Endothelial cell (in vitro differentiated cells): Measurements from ENCODE around the gene CNNM2. TPM values are rescaled to one million over a fixed set of nuclear protein-coding genes. Genes with fewer than 3 reads are reported as not detected.

Experiments used
- DNase-seq: peaks from one replicate; pipeline ENCODE4 v3.0.0; 2021; ENCODE audit warnings: low spot score
- H3K27ac Mint-ChIP-seq: one replicate; pipeline ENCODE4 v1.8.0; 2021; ENCODE audit warnings: mixed read lengths, inconsistent platforms; ENCODE audit not compliant: unreplicated experiment
- H3K27me3 Mint-ChIP-seq: one replicate; pipeline ENCODE4 v1.8.0; 2021; ENCODE audit warnings: mild to moderate bottlenecking, moderate library complexity, mixed read lengths, inconsistent platforms; ENCODE audit not compliant: unreplicated experiment
- H3K36me3 Mint-ChIP-seq: one replicate; pipeline ENCODE4 v1.8.0; 2021; ENCODE audit warnings: mild to moderate bottlenecking, low read depth, mixed read lengths, inconsistent platforms; ENCODE audit not compliant: unreplicated experiment
- H3K4me1 Mint-ChIP-seq: one replicate; pipeline ENCODE4 v1.8.0; 2021; ENCODE audit warnings: mild to moderate bottlenecking, mixed read lengths, inconsistent platforms; ENCODE audit not compliant: unreplicated experiment
- H3K4me3 Mint-ChIP-seq: one replicate; pipeline ENCODE4 v1.8.0; 2021; ENCODE audit warnings: mild to moderate bottlenecking, mixed read lengths, inconsistent platforms; ENCODE audit not compliant: unreplicated experiment
- H3K9me3 Mint-ChIP-seq: one replicate; pipeline ENCODE4 v1.8.0; 2021; ENCODE audit warnings: mixed read lengths, inconsistent platforms; ENCODE audit not compliant: unreplicated experiment
- CTCF ChIP-seq: fragments of 200-600 bp; sonication (generic); IDR thresholded peaks from one replicate; pipeline ENCODE4 v1.5.0; 2021; ENCODE audit warnings: antibody characterized with exemption; ENCODE audit not compliant: unreplicated experiment
- long read RNA-seq: library from polyadenylated mRNA; unstranded; transcript quantifications from one replicate; pipeline ENCODE4 v2.0.0, GENCODE V29; 2020; ENCODE audit not compliant: unreplicated experiment
- total RNA-seq: library from RNA; stranded (reverse); fragmentation: NEBNext Ultra II Directional; extraction: Animal tissue kit (Norgen Biotek cat#: 25700); gene quantifications from one replicate; pipeline ENCODE4 v1.2.1, GENCODE V29; 2021; ENCODE audit not compliant: unreplicated experiment

The CNNM2 gene
- total RNA-seq, result 4.6 TPM
- long read RNA-seq, partial matches to known transcripts, result 1 of 2 reads
- long read RNA-seq, other reads (novel, unspliced or antisense), result 1 of 2 reads

GRCh38 chr10:102917962-102918816, at the start of gene CNNM2:
Gene CNNM2, plus strand, starts transcription at chr10:102918294. Its CDS starts 187 bp downstream, at chr10:102918481.
- peaks cover 8% of the 10 kb centered on the region for H3K27me3 Mint-ChIP-seq
- H3K36me3 Mint-ChIP-seq, result peaks cover 7% of the 10 kb centered on the region
- peak within 1 kb of the TSS; percentile 92 for H3K4me3 Mint-ChIP-seq
- H3K9me3 Mint-ChIP-seq, result no peaks in the 10 kb centered on the region
- H3K27ac Mint-ChIP-seq, result no peak within 1 kb of the TSS
- TF ChIP-seq CTCF, result no peak
- peaks cover 14% of the 10 kb centered on the region for H3K4me1 Mint-ChIP-seq
- peak; percentile 98 for DNase-seq

GRCh38 chr10:102868911-102869257, 49.2 kb upstream of the CNNM2 start:
- Mint-ChIP-seq H3K4me1 (peaks cover 8% of the 10 kb centered on the region), H3K4me3 (peak overlapping the region; percentile 68), H3K27me3 (peaks cover 3% of the 10 kb centered on the region), H3K9me3 (no peaks in the 10 kb centered on the region), H3K27ac (no peak overlapping the region), H3K36me3 (no peaks in the 10 kb centered on the region)
- DNase-seq, result no peak
- TF ChIP-seq CTCF, result no peak

DNA sequence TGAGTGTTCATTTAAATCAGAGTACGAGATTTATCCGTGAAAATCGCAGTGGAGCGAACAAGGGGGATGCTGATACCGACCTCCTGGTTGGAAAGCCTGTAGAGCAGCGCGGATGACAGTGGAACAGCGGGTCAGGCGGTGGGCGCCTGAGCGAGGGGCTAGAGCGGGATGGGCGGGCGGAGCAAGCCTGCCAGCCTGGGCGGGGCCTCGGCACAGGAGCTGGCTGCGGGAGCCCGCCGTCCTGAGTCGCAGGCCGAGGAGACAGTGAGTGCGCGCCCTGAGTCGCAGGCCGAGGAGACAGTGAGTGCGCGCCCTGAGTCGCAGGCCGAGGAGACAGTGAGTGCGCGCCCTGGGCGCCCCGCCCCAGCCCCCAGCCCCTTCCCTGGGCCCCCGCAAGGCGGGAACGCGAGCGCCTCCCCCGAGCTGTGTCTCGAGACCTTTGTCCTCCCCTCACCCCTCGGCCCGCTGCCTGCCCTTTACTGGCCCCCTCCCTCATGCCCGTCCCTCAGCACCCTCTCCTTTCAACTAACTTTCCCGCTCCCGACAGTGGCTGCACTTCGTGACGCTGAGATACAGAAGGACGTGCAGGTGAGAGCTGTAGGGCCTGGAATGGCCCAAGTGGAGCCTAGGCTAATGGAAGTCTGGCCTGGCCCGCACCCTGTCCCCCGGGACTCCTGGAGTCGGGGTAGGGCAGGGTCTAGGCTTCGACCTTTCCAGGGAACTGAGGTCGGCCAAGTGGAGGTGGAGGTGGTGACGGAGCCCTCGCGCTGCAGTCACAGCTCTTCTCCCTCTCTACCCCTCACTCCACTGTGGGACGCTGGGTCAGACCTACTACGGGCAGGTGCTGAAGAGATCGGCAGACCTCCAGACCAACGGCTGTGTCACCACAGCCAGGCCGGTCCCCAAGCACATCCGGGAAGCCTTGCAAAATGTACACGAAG, 48.6 kb upstream of the CNNM2 start, which contains the start of gene AS3MT:
TSS of gene AS3MT (plus strand) at position 213 of the 941 bp plus-strand sequence. CDS start at position 336, 123 bp downstream.
- peaks cover 3% of the 10 kb centered on the region for H3K27me3 Mint-ChIP-seq
- no peaks in the 10 kb centered on the region for H3K36me3 Mint-ChIP-seq
- DNase-seq, result peak; percentile 62
- no peak for TF ChIP-seq CTCF
- H3K27ac Mint-ChIP-seq, result no peak within 1 kb of the TSS
- H3K4me3 Mint-ChIP-seq, result peak within 1 kb of the TSS; percentile 82
- H3K9me3 Mint-ChIP-seq, result no peaks in the 10 kb centered on the region
- H3K4me1 Mint-ChIP-seq, result peaks cover 8% of the 10 kb centered on the region

- DNase-seq, result no peak
- Mint-ChIP-seq H3K36me3 (no peaks in the 10 kb centered on the region), H3K9me3 (no peaks in the 10 kb centered on the region), H3K4me3 (peak overlapping the region; percentile 82), H3K27ac (no peak overlapping the region), H3K27me3 (peaks cover 3% of the 10 kb centered on the region), H3K4me1 (peaks cover 8% of the 10 kb centered on the region)
- no peak for TF ChIP-seq CTCF
These were observed 47.9 kb upstream of the CNNM2 start for GRCh38 chr10:102870221-102870620.
